GM12878 (cell line): ENCODE measurements around the gene LBX1.

ENCODE experiments used
- ASH2L ChIP-seq: fragments of 300-600, 200-600 bp; sonication (generic); IDR thresholded peaks from 2 replicates; pipeline ENCODE4 v1.6.1; 2017; ENCODE audit warnings: low read depth, mild to moderate bottlenecking, borderline replicate concordance
- ATF2 ChIP-seq: IDR thresholded peaks from 2 replicates; pipeline ENCODE4 v1.6.1; 2012; ENCODE audit warnings: low read length, inconsistent platforms
- CTCF ChIP-seq, 3 experiments: IDR thresholded peaks in 2 of 3; conservative IDR thresholded peaks in 1 of 3; 2 replicates each; pipeline ENCODE4 v1.5.1; 2011; ENCODE audit warnings: low read depth in 3 of 3, low read length in 3 of 3, mild to moderate bottlenecking in 3 of 3, control low read depth in 2 of 3, moderate library complexity in 2 of 3, inconsistent platforms in 1 of 3, mixed read lengths in 1 of 3; ENCODE audit not compliant: control insufficient read depth in 2 of 3, insufficient read depth in 1 of 3; ENCODE audit errors: extremely low read depth in 1 of 3
- FOXM1 ChIP-seq: IDR thresholded peaks from 2 replicates; pipeline ENCODE4 v1.6.1; 2012; ENCODE audit warnings: low read depth, mild to moderate bottlenecking, inconsistent platforms, low read length, moderate library complexity
- HDAC2 ChIP-seq: fragments of 200-600 bp; sonication (generic); IDR thresholded peaks from 2 replicates; pipeline ENCODE4 v1.6.1; 2017
- LARP7 ChIP-seq: fragments of 450-650 bp; IDR thresholded peaks from 2 replicates; pipeline ENCODE4 v1.6.1; 2017; ENCODE audit warnings: mild to moderate bottlenecking
- NFYB ChIP-seq: IDR thresholded peaks from 2 replicates; pipeline ENCODE4 v1.6.1; 2011; ENCODE audit warnings: low read depth, mild to moderate bottlenecking, low read length, improper control_type of control experiment, moderate library complexity; ENCODE audit not compliant: insufficient read depth
- POLR2A ChIP-seq: IDR thresholded peaks from 2 replicates; pipeline ENCODE4 v1.6.1; 2011; ENCODE audit warnings: low read depth, mild to moderate bottlenecking, low read length
- POLR2AphosphoS5 ChIP-seq: IDR thresholded peaks from 2 replicates; pipeline ENCODE4 v1.6.1; 2011; ENCODE audit warnings: mild to moderate bottlenecking, low read length, inconsistent platforms
- SRF ChIP-seq, 2 experiments: IDR thresholded peaks; 2 replicates each; pipeline ENCODE4 v1.6.1; 2011; ENCODE audit warnings: low read depth in 2 of 2, low read length in 2 of 2, mild to moderate bottlenecking in 1 of 2, moderate library complexity in 1 of 2
- SUZ12 ChIP-seq: fragments of 200-600 bp; sonication (generic); IDR thresholded peaks from one replicate; pipeline ENCODE4 v1.6.1; 2018; ENCODE audit warnings: antibody characterized with exemption, mild to moderate bottlenecking; ENCODE audit not compliant: unreplicated experiment
- TCF12 ChIP-seq: IDR thresholded peaks from 2 replicates; pipeline ENCODE4 v1.6.1; 2011; ENCODE audit warnings: low read depth, mild to moderate bottlenecking, low read length
- YY1 ChIP-seq: IDR thresholded peaks from 2 replicates; pipeline ENCODE4 v1.6.1; 2011; ENCODE audit warnings: low read depth, mild to moderate bottlenecking, low read length

GRCh38 chr10:101217450-101218281 is 11.6 kb downstream of the LBX1 start:
- TF ChIP-seq CTCF (IDR thresholded peaks at IDR 0.05 in 2 of 3, conservative IDR thresholded peaks at IDR 0.05 in 1 of 3; ENCODE audit: control insufficient read depth in 2 of 3, extremely low read depth in 1 of 3, insufficient read depth in 1 of 3, low read depth in 3 of 3, low read length in 3 of 3) (no peak), POLR2A (no peak), POLR2AphosphoS5 (no peak), LARP7 (no peak), HDAC2 (no peak), YY1 (no peak), SUZ12 (peak; percentile 8), NFYB (no peak), SRF (IDR thresholded peaks at IDR 0.05; ENCODE audit: low read depth in 2 of 2, low read length in 2 of 2) (no peak), FOXM1 (no peak), ATF2 (no peak), TCF12 (no peak), ASH2L (no peak)
